ENCODE measurements around the gene STRADA.

Gene STRADA

DNA sequence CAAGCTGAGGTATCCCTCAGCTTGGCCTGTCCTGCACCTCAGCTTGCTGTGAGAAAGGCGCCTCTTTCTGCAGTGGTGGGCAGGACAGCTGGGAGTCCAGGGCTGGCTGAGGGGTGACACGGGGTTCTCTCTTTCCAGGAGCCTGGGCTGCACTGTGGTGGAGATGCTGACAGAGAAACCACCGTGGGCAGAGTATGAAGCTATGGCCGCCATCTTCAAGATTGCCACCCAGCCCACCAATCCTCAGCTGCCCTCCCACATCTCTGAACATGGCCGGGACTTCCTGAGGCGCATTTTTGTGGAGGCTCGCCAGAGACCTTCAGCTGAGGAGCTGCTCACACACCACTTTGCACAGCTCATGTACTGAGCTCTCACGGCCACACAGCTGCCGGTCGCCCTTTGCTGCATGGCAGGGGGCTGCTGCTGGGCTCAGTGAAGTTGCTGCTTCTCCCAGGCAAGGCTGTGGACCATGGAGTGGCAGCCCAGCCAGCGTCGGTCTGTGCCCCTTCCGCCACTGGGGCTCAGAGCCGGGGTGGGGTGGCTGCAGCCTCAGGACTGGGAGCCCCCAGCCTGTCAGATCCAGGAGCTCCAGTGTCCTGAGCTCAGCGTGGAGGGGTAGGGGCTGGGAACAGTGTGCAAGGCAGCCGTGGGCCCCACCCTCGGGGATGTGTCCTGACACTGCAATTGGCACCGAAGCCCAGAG, 48.0 kb downstream of the STRADA start:
- Histone ChIP-seq H3K27me3 (no peaks in the 10 kb centered on the region), H3K27ac (no peak overlapping the region), H3K9me3 (no peaks in the 10 kb centered on the region), H3K4me3 (no peak overlapping the region), H3K36me3 (peaks cover 55 to 69% (median 62%) of the 10 kb centered on the region in 3 donors), H3K4me1 (peaks cover 0 to 5% (median 2%) of the 10 kb centered on the region in 4 donors)
- no peak for DNase-seq
- TF ChIP-seq, protein P1, sequence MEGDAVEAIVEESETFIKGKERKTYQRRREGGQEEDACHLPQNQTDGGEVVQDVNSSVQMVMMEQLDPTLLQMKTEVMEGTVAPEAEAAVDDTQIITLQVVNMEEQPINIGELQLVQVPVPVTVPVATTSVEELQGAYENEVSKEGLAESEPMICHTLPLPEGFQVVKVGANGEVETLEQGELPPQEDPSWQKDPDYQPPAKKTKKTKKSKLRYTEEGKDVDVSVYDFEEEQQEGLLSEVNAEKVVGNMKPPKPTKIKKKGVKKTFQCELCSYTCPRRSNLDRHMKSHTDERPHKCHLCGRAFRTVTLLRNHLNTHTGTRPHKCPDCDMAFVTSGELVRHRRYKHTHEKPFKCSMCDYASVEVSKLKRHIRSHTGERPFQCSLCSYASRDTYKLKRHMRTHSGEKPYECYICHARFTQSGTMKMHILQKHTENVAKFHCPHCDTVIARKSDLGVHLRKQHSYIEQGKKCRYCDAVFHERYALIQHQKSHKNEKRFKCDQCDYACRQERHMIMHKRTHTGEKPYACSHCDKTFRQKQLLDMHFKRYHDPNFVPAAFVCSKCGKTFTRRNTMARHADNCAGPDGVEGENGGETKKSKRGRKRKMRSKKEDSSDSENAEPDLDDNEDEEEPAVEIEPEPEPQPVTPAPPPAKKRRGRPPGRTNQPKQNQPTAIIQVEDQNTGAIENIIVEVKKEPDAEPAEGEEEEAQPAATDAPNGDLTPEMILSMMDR (IDR thresholded peaks at IDR 0.05), result no peak
- intact Hi-C loops (cut with DNase I; ENCODE audit: low total_unique reads), result no loop called here

DNA sequence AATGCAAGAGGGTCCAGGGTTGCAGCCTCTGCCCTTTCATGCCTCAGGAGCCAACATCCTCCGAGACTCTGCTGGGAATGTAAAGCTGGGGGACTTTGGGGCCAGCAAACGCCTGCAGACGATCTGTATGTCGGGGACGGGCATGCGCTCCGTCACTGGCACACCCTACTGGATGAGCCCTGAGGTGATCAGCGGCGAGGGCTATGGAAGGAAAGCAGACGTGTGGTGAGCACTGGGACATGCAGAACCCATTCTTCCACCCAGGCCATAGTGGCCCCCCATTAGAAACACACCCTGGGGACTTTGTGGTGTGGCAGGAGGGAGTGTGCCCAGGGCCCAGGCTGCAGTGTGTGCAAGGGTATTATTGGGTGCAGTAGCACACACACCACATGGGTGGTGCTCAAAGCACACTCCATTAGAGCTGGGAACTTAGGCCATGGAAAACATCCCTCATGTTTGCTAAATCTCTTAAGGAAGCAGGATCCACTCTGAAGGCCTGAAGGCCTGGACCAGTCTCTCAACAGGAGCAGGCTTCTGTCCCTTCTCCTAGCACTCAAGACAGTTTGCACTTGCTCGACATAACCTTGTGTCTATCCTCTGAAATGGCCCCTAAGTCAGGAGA, 49.3 kb downstream of the STRADA start:
- H3K27me3 ChIP-seq, result no peaks in the 10 kb centered on the region
- H3K9me3 ChIP-seq, result no peaks in the 10 kb centered on the region
- H3K36me3 ChIP-seq, result peaks cover 63 to 82% (median 68%) of the 10 kb centered on the region in 3 donors
- no peak overlapping the region for H3K27ac ChIP-seq
- no peak for DNase-seq
- peaks cover 0 to 4% (median 2%) of the 10 kb centered on the region in 4 donors for H3K4me1 ChIP-seq
- intact Hi-C loops (cut with DNase I; ENCODE audit: low total_unique reads), result no loop called here
- TF ChIP-seq, protein P1 (IDR thresholded peaks at IDR 0.05), result no peak
- no peak overlapping the region for H3K4me3 ChIP-seq

DNA sequence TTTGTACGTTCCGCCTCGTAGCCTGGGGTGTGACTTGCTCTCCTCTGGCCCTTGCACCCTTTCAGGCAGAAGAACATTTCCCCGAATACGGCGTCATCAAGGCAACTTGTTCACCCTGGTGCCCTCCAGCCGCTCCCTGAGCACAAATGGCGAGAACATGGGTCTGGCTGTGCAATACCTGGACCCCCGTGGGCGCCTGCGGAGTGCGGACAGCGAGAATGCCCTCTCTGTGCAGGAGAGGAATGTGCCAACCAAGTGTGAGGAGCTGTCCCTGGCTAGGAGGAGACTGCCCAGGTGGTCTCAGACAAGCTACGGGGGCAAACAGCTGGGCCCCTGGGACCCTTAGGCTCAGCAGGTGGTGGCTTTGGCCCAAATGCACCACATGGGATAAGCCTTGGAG, 52.1 kb downstream of the STRADA start:
- Histone ChIP-seq H3K36me3 (peaks cover 73 to 90% (median 83%) of the 10 kb centered on the region in 3 donors), H3K9me3 (no peaks in the 10 kb centered on the region), H3K4me3 (no peak overlapping the region), H3K27ac (no peak overlapping the region), H3K4me1 (peaks cover 0 to 12% (median 7%) of the 10 kb centered on the region in 4 donors), H3K27me3 (no peaks in the 10 kb centered on the region)
- intact Hi-C loops (cut with DNase I; ENCODE audit: low total_unique reads), result no loop called here
- TF ChIP-seq, protein P1 (IDR thresholded peaks at IDR 0.05), result no peak
- DNase-seq, result no peak

DNA sequence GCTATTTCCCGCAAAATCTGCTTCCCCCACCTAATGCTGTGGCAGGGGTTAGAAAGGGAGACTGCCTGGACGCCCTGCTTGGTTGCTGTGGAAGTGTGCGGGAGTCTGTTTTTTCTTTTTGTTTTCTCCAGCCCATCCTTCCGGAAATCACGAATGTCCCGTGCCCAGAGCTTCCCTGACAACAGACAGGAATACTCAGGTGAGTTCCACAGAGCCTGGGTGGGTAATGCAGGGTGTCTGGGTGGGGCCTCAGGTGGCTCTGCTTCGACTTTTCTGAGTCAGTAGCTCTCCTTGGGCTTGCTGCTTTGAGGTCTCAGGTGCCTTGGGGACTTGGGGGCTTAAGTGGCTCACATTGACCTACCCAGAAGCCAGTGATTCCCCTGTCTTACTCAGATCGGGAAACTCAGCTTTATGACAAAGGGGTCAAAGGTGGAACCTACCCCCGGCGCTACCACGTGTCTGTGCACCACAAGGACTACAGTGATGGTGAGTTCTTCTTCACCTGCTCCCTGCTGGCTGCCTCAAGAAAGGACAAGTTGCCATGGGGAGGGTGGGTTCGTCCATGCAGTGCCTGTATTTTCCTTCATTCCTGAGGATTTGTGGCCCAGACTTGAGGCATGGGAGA, 53.1 kb downstream of the STRADA start:
- Histone ChIP-seq H3K36me3 (peaks cover 72 to 88% (median 82%) of the 10 kb centered on the region in 3 donors), H3K9me3 (no peaks in the 10 kb centered on the region), H3K27me3 (no peaks in the 10 kb centered on the region), H3K4me1 (peaks cover 0 to 12% (median 7%) of the 10 kb centered on the region in 4 donors), H3K27ac (no peak overlapping the region), H3K4me3 (no peak overlapping the region)
- no peak for DNase-seq
- intact Hi-C loops (cut with DNase I; ENCODE audit: low total_unique reads), result no loop called here
- TF ChIP-seq, protein P1 (IDR thresholded peaks at IDR 0.05), result no peak

DNA sequence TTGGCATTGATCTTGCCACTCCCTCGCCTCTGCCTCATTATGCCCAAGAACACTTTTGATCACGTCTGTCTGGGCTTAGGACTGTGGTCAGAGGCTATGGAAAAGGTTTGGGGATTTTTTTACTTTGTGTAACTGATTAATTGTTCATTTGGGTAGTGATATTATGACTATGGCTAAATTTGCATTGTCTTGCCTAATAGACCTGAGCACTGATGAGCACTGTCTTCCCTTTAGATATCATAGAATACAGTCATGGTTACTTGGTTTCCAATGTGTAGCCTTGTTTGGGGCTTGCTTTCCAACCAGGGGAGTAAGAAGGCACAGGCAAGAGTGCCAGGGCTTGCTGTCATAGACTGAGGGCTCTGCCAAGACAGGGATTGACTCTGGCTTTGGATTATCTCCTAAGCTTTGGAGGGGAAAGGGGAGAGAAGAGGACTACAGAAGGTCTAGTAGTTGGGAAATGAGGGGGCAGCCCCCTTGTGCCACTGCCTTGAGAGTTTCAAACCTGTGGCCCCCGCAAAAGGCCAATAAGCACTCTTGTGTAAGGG, 55.4 kb downstream of the STRADA start:
- Histone ChIP-seq H3K36me3 (peaks cover 69 to 86% (median 74%) of the 10 kb centered on the region in 3 donors), H3K9me3 (no peaks in the 10 kb centered on the region), H3K4me3 (no peak overlapping the region), H3K4me1 (peaks cover 0 to 19% (median 11%) of the 10 kb centered on the region in 4 donors), H3K27ac (no peak overlapping the region), H3K27me3 (no peaks in the 10 kb centered on the region)
- intact Hi-C loops (cut with DNase I; ENCODE audit: low total_unique reads), result no loop called here
- TF ChIP-seq, protein P1 (IDR thresholded peaks at IDR 0.05), result no peak
- no peak for DNase-seq

Data from tibial artery (tissue), 4 donors.